Fibroblast of lung (primary cell): Measurements from ENCODE around the gene MAB21L2. TPM values are rescaled to one million over a fixed set of nuclear protein-coding genes. Genes with fewer than 3 reads are reported as not detected.

ENCODE experiments used
- DNase-seq, 2 donors: peaks; one replicate each; pipeline versions ENCODE4 v3.0.0 to v3.0.0-alpha.2; 2010; ENCODE audit warnings: low read depth in 2 of 2
- H2AFZ ChIP-seq: 2 replicates; pipeline ENCODE4 v1.5.1; 2012; ENCODE audit warnings: low read length, control low read depth, inconsistent platforms
- H3K27ac ChIP-seq: 2 replicates; pipeline ENCODE4 v1.5.1; 2011; ENCODE audit warnings: low read length, control low read depth; ENCODE audit not compliant: insufficient read depth
- H3K27me3 ChIP-seq: 2 replicates; pipeline ENCODE4 v1.5.1; 2011; ENCODE audit warnings: mild to moderate bottlenecking, low read length; ENCODE audit not compliant: control insufficient read depth, insufficient read depth
- H3K36me3 ChIP-seq: 2 replicates; pipeline ENCODE4 v1.5.1; 2011; ENCODE audit warnings: low read length; ENCODE audit not compliant: control insufficient read depth, insufficient read depth
- H3K4me1 ChIP-seq: 2 replicates; pipeline ENCODE4 v1.5.1; 2011; ENCODE audit warnings: low read length; ENCODE audit not compliant: control insufficient read depth, insufficient read depth; ENCODE audit errors: extremely low read depth
- H3K4me2 ChIP-seq: 2 replicates; pipeline ENCODE4 v1.5.1; 2011; ENCODE audit warnings: low read length, control low read depth; ENCODE audit not compliant: insufficient read depth; ENCODE audit errors: extremely low read depth
- H3K4me3 ChIP-seq, 4 experiments: fragments of 200-600 bp in 1 of 4; sonication (generic) in 1 of 4; replicated peaks in 1 of 4; 2 replicates each; pipeline ENCODE4 v1.5.1; 2011 to 2016; ENCODE audit warnings: low read length in 4 of 4, low read depth in 3 of 4, mild to moderate bottlenecking in 3 of 4, control low read depth in 2 of 4, inconsistent platforms in 1 of 4, mixed read lengths in 1 of 4; ENCODE audit not compliant: insufficient read depth in 1 of 4; ENCODE audit errors: control extremely low read depth in 1 of 4
- H3K79me2 ChIP-seq: 2 replicates; pipeline ENCODE4 v1.5.1; 2012; ENCODE audit warnings: mild to moderate bottlenecking, low read length, inconsistent platforms; ENCODE audit not compliant: control insufficient read depth, insufficient read depth
- H3K9ac ChIP-seq: 2 replicates; pipeline ENCODE4 v1.5.1; 2011; ENCODE audit warnings: mild to moderate bottlenecking, low read length, control low read depth; ENCODE audit not compliant: insufficient read depth
- H3K9me3 ChIP-seq: 2 replicates; pipeline ENCODE4 v1.5.1; 2012; ENCODE audit warnings: low read depth, low read length; ENCODE audit not compliant: control insufficient read depth, insufficient read depth
- H4K20me1 ChIP-seq: 2 replicates; pipeline ENCODE4 v1.5.1; 2011; ENCODE audit warnings: low read length; ENCODE audit not compliant: control insufficient read depth, insufficient read depth; ENCODE audit errors: extremely low read depth
- EZH2 ChIP-seq: IDR thresholded peaks from 2 replicates; pipeline ENCODE4 v1.5.1; 2012; ENCODE audit warnings: low read length, control low read depth, mild to moderate bottlenecking; ENCODE audit errors: missing control alignments
- polyA plus RNA-seq, 2 donors: library from polyadenylated mRNA; depleted of rRNA in 1 of 2; stranded (reverse) in 1 of 2; unstranded in 1 of 2; fragments of >200 nt; gene quantifications; 2 replicates each; pipeline ENCODE4 v1.2.1, GENCODE V29; 2011 to 2012; ENCODE audit warnings: missing spikeins in 1 of 2
- total RNA-seq: library from RNA; depleted of rRNA; stranded (reverse); fragments of >200 nt; gene quantifications from 2 replicates; pipeline ENCODE4 v1.2.1, GENCODE V29; 2014
- TF ChIP-seq, protein P1 (sequence below), 2 donors: IDR thresholded peaks in 1 of 2; conservative IDR thresholded peaks in 1 of 2; 1 replicate in 1 of 2; 2 replicates in 1 of 2; pipeline ENCODE4 v1.5.1; 2011 to 2012; ENCODE audit warnings: low read length in 2 of 2, control low read depth in 1 of 2, inconsistent platforms in 1 of 2, low read depth in 1 of 2, mild to moderate bottlenecking in 1 of 2

The MAB21L2 gene
- total and polyA plus RNA-seq, 2 donors (not counting 1 experiment from before 2014, with no cell fraction given): 0.06 TPM; not detected in 1

DNA sequence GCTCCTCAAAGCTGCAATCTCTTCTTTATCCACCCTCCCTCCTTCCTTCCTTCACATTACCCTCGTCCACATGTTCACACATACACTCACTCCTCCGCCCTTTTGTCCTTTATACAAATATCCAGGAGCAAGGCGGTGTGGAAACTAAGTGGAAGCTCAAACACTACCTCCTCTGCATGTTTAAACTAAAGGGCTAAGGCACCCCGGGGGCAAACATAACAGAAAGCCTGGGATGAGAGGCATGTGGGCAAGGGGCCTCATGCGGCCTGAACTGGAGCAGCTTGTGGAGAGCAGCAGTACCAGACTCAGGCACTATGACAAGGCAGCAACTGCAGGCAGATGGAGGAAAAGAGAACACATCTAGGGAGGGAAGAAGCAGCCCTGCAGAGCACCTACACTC lies 9.5 kb downstream of the MAB21L2 start:
- Histone ChIP-seq H3K27ac (no peak overlapping the region), H3K9me3 (no peaks in the 10 kb centered on the region), H3K9ac (no peak overlapping the region), H3K4me1 (no peaks in the 10 kb centered on the region), H3K36me3 (no peaks in the 10 kb centered on the region), H3K27me3 (no peaks in the 10 kb centered on the region), H3K4me2 (no peak overlapping the region), H4K20me1 (no peaks in the 10 kb centered on the region), H2AFZ (no peak overlapping the region), H3K79me2 (no peaks in the 10 kb centered on the region), H3K4me3 (no peak overlapping the region)
- no peak for TF ChIP-seq EZH2
- TF ChIP-seq, protein P1, sequence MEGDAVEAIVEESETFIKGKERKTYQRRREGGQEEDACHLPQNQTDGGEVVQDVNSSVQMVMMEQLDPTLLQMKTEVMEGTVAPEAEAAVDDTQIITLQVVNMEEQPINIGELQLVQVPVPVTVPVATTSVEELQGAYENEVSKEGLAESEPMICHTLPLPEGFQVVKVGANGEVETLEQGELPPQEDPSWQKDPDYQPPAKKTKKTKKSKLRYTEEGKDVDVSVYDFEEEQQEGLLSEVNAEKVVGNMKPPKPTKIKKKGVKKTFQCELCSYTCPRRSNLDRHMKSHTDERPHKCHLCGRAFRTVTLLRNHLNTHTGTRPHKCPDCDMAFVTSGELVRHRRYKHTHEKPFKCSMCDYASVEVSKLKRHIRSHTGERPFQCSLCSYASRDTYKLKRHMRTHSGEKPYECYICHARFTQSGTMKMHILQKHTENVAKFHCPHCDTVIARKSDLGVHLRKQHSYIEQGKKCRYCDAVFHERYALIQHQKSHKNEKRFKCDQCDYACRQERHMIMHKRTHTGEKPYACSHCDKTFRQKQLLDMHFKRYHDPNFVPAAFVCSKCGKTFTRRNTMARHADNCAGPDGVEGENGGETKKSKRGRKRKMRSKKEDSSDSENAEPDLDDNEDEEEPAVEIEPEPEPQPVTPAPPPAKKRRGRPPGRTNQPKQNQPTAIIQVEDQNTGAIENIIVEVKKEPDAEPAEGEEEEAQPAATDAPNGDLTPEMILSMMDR (conservative IDR thresholded peaks at IDR 0.05 in 1 of 2, IDR thresholded peaks at IDR 0.05 in 1 of 2; ENCODE audit: low read depth in 1 of 2, low read length in 2 of 2): no peak
- no peak for DNase-seq

DNA sequence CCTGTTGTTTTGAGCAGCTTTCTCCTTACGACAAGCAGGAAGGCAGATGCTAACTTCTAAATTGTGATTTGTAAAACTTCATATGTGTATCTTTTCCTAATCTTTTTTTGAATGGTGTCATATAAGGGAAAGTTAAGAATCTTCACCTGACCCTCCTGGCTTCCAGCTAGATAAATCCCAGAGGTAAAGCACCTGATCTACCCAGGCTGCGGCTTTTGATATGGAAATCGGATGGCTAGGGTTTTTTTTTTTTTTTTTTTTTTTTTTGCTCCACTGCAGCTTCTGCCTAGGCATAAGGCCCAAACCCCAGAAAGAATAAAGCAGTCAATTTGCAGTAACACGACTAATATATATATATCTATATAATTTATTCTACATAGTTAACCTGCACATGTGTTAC lies 10.0 kb downstream of the MAB21L2 start:
- no peaks in the 10 kb centered on the region for H3K27me3 ChIP-seq
- no peak overlapping the region for H3K4me2 ChIP-seq
- no peaks in the 10 kb centered on the region for H3K79me2 ChIP-seq
- no peak for TF ChIP-seq EZH2
- no peaks in the 10 kb centered on the region for H3K9me3 ChIP-seq
- H3K27ac ChIP-seq: no peak overlapping the region
- H3K4me3 ChIP-seq: no peak overlapping the region
- no peak overlapping the region for H3K9ac ChIP-seq
- DNase-seq: no peak
- H3K36me3 ChIP-seq: no peaks in the 10 kb centered on the region
- no peaks in the 10 kb centered on the region for H3K4me1 ChIP-seq
- H2AFZ ChIP-seq: no peak overlapping the region
- H4K20me1 ChIP-seq: no peaks in the 10 kb centered on the region

DNA sequence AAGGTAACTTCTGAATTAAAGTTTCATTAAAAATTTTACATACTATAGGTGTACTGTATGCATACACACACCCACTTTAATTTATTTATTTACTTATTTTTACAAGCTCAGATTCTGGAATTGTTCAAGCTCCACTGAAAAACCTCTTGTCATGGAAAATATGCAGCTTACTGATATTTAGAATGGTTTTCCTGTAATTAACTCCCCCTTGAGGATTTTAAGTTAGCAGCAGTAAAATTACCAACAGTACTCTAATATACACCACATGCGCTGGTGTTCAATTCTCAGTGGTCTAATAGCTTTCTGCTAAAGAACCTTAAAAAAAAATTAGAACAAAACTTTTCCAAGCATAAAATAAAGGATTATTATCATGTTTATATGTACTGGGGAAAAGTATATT lies 12.0 kb downstream of the MAB21L2 start:
- Histone ChIP-seq H3K27me3 (no peaks in the 10 kb centered on the region), H3K79me2 (no peaks in the 10 kb centered on the region), H3K36me3 (no peaks in the 10 kb centered on the region), H3K4me1 (no peaks in the 10 kb centered on the region), H3K9ac (no peak overlapping the region), H3K9me3 (no peaks in the 10 kb centered on the region), H3K4me2 (no peak overlapping the region), H3K27ac (no peak overlapping the region), H4K20me1 (no peaks in the 10 kb centered on the region), H2AFZ (no peak overlapping the region), H3K4me3 (no peak overlapping the region)
- TF ChIP-seq EZH2: no peak
- TF ChIP-seq, protein P1 (conservative IDR thresholded peaks at IDR 0.05 in 1 of 2, IDR thresholded peaks at IDR 0.05 in 1 of 2; ENCODE audit: low read depth in 1 of 2, low read length in 2 of 2): peak; percentile 7 to 26
- peak; percentile 30 to 37 for DNase-seq
